GM23338 (cell line): Measurements from ENCODE around the gene ACP3.

ENCODE experiments used
- CTCF ChIP-seq, 2 experiments: fragments of 200-600 bp in 1 of 2; sonication (generic) in 1 of 2; conservative IDR thresholded peaks; 2 replicates each; pipeline versions ENCODE4 v1.5.1 to v1.6.1; 2016 to 2017; ENCODE audit warnings: antibody characterized with exemption in 2 of 2, low read depth in 2 of 2, mild to moderate bottlenecking in 2 of 2, moderate library complexity in 1 of 2
- JUNB ChIP-seq: IDR thresholded peaks from one replicate; pipeline ENCODE4 v1.6.1; 2016; ENCODE audit warnings: antibody characterized with exemption; ENCODE audit not compliant: unreplicated experiment

GRCh38 chr3:132321304-132321703 lies 4.1 kb downstream of the ACP3 start:
- TF ChIP-seq CTCF (conservative IDR thresholded peaks at IDR 0.05; ENCODE audit: low read depth in 2 of 2) (no peak), JUNB (no peak)
